B cell (primary cell): ENCODE results near the gene GANC. TPM values are rescaled to one million over a fixed set of nuclear protein-coding genes. Genes with fewer than 3 reads are reported as not detected.

Experiments
- ATAC-seq: fragments of 200-7000 bp; cut with Tn5 transposase; one replicate; pipeline ENCODE4 v1.10.0; 2021; ENCODE audit warnings: low read depth, mild to moderate bottlenecking, moderate number of reproducible peaks, moderate library complexity
- CTCF ChIA-PET: fragments of 350-600 bp; sonication (Branson Sonifier 250); formaldehyde crosslinking; loops from one replicate; lab custom pipeline; 2021; ENCODE audit warnings: antibody characterized with exemption, inconsistent platforms; lab: Charles Lee
- POLR2A ChIA-PET: fragments of 350-600 bp; sonication (Branson Sonifier 250); formaldehyde crosslinking; loops from one replicate; lab custom pipeline; 2021; ENCODE audit warnings: antibody characterized with exemption; lab: Charles Lee
- DNase-seq: peaks from one replicate; pipeline ENCODE4 v3.0.0; 2013
- H2AFZ ChIP-seq: 2 replicates; pipeline ENCODE4 v1.6.1; 2012; ENCODE audit warnings: mild to moderate bottlenecking, low read depth, low read length; ENCODE audit not compliant: insufficient read depth, poor library complexity, severe bottlenecking
- H3K27ac ChIP-seq, 2 donors: 1 replicate in 1 of 2; 2 replicates in 1 of 2; pipeline ENCODE4 v1.5.1; 2012 to 2013; ENCODE audit warnings: low read length in 2 of 2, mild to moderate bottlenecking in 2 of 2, moderate library complexity in 1 of 2
- H3K27me3 ChIP-seq, 4 experiments: fragments of 200-600 bp in 1 of 4; sonication (generic) in 1 of 4; replicated peaks in 1 of 4; 1 replicate in 2 of 4; 2 replicates in 2 of 4; pipeline versions ENCODE4 v1.6.1 to v1.7.0; 2013 to 2016; ENCODE audit warnings: low read length in 3 of 4, mild to moderate bottlenecking in 2 of 4, mixed read lengths in 1 of 4, moderate library complexity in 1 of 4; ENCODE audit not compliant: insufficient read depth in 4 of 4, control insufficient read depth in 3 of 4; ENCODE audit errors: control extremely low read depth in 1 of 4
- H3K36me3 ChIP-seq, 2 experiments: replicated peaks in 1 of 2; 1 replicate in 1 of 2; 2 replicates in 1 of 2; pipeline versions ENCODE4 v1.6.1 to v1.7.1; 2013; ENCODE audit warnings: low read length in 1 of 2; ENCODE audit not compliant: insufficient read depth in 2 of 2, control insufficient read depth in 1 of 2; ENCODE audit errors: control extremely low read depth in 1 of 2, extremely low read depth in 1 of 2
- H3K4me1 ChIP-seq, 2 donors: fragments of 200-600 bp in 1 of 2; sonication (generic) in 1 of 2; 1 replicate in 1 of 2; 2 replicates in 1 of 2; pipeline versions ENCODE4 v1.5.1 to v1.6.1; 2013 to 2017; ENCODE audit warnings: low read length in 2 of 2; ENCODE audit not compliant: control insufficient read depth in 2 of 2, insufficient read depth in 2 of 2
- H3K4me2 ChIP-seq: replicated peaks from 2 replicates; pipeline ENCODE3; 2012; ENCODE audit warnings: mild to moderate bottlenecking, low read depth, low read length; ENCODE audit not compliant: poor library complexity, severe bottlenecking
- H3K4me3 ChIP-seq, 5 experiments: fragments of 200-600 bp in 1 of 5; sonication (generic) in 1 of 5; 1 replicate in 3 of 5; 2 replicates in 2 of 5; pipeline versions ENCODE4 v1.5.1 to v1.7.0; 2011 to 2016; ENCODE audit warnings: low read length in 4 of 5, mild to moderate bottlenecking in 4 of 5, low read depth in 2 of 5, control low read depth in 1 of 5, moderate library complexity in 1 of 5; ENCODE audit not compliant: insufficient read depth in 1 of 5; ENCODE audit errors: control extremely low read depth in 1 of 5, extremely low read depth in 1 of 5
- H3K79me2 ChIP-seq: fragments of 200-600 bp; sonication (generic); one replicate; pipeline ENCODE4 v1.6.0; 2016; ENCODE audit warnings: low read length; ENCODE audit not compliant: control insufficient read depth, insufficient read depth
- H3K9ac ChIP-seq: fragments of 200-600 bp; sonication (generic); 2 replicates; pipeline ENCODE4 v1.6.1; 2017; ENCODE audit warnings: mild to moderate bottlenecking, low read length, moderate library complexity
- H3K9me3 ChIP-seq, 3 donors: one replicate each; pipeline versions ENCODE4 v1.6.1 to v1.7.1; 2013; ENCODE audit warnings: low read length in 2 of 3; ENCODE audit not compliant: control insufficient read depth in 2 of 3, insufficient read depth in 1 of 3; ENCODE audit errors: control extremely low read depth in 1 of 3
- H4K20me1 ChIP-seq: 2 replicates; pipeline ENCODE4 v1.6.0; 2012; ENCODE audit warnings: mild to moderate bottlenecking, low read length; ENCODE audit not compliant: insufficient read depth, control insufficient read depth, poor library complexity, severe bottlenecking
- H3K27ac Mint-ChIP-seq: one replicate; pipeline ENCODE4 v1.8.0; 2021; ENCODE audit warnings: mixed read lengths
- H3K27me3 Mint-ChIP-seq: one replicate; pipeline ENCODE4 v1.8.0; 2021; ENCODE audit warnings: mixed read lengths
- H3K4me1 Mint-ChIP-seq: one replicate; pipeline ENCODE4 v1.8.0; 2021; ENCODE audit warnings: mixed read lengths
- H3K4me3 Mint-ChIP-seq: one replicate; pipeline ENCODE4 v1.8.0; 2021; ENCODE audit warnings: mixed read lengths
- H3K9me3 Mint-ChIP-seq: one replicate; pipeline ENCODE4 v1.8.0; 2022; ENCODE audit warnings: mixed read lengths; ENCODE audit not compliant: insufficient read depth
- EZH2 ChIP-seq: IDR thresholded peaks from 2 replicates; pipeline ENCODE4 v1.6.1; 2012; ENCODE audit warnings: borderline replicate concordance, low read depth, mild to moderate bottlenecking, moderate library complexity, low read length; ENCODE audit not compliant: insufficient read depth, poor library complexity, severe bottlenecking
- WGBS: methylation state at CpG from one replicate; pipeline ENCODE4 v1.1.5; 2013; ENCODE audit warnings: missing lambda C conversion rate; ENCODE audit not compliant: insufficient coverage; 5-methylcytosine and 5-hydroxymethylcytosine counted together
- intact Hi-C: fragments of 100-400 bp; cut with micrococcal nuclease; formaldehyde crosslinking; loops from one replicate; pipeline ENCODE4 v1.10.0; 2022
- polyA plus RNA-seq: library from polyadenylated mRNA; depleted of rRNA; stranded (reverse); fragments of >200 nt; gene quantifications from 2 replicates; pipeline ENCODE4 v1.2.3, GENCODE V29; 2012
- total RNA-seq, 2 donors: library from RNA; stranded (reverse); fragments of 120-200 nt in 1 of 2; gene quantifications; 1 replicate in 1 of 2; 2 replicates in 1 of 2; pipeline versions ENCODE4 v1.2.3 to v1.2.4, GENCODE V29; 2013 to 2022
- TF ChIP-seq, protein P1 (sequence below): fragments of 200-600 bp; IDR thresholded peaks from one replicate; pipeline ENCODE4 v1.8.0; 2022; ENCODE audit warnings: antibody characterized with exemption, mild to moderate bottlenecking

Gene GANC
- total and polyA plus RNA-seq, 2 donors (not counting 1 experiment from before 2014, with no cell fraction given) = 43.5 to 122 TPM

DNA sequence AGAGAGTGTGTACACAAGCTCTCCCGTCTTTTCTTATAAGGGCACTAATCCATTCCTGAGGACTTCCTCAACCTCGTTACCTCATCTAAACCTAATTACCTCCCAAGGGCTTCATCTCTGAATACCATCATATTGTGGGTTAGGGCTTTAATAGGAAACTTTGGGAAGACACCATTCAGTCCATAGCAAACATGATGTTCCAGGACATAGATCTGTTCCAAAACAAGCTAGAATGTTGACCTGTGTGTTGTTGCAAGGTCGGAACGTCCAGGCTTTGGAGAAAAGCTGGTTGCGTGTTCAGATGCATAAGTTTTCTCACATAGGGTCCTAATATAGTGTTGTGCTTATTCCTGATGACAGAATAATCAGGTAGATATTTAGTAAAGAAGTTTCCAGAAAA is 9.9 kb downstream of the GANC start:
- TF ChIP-seq, protein P1, sequence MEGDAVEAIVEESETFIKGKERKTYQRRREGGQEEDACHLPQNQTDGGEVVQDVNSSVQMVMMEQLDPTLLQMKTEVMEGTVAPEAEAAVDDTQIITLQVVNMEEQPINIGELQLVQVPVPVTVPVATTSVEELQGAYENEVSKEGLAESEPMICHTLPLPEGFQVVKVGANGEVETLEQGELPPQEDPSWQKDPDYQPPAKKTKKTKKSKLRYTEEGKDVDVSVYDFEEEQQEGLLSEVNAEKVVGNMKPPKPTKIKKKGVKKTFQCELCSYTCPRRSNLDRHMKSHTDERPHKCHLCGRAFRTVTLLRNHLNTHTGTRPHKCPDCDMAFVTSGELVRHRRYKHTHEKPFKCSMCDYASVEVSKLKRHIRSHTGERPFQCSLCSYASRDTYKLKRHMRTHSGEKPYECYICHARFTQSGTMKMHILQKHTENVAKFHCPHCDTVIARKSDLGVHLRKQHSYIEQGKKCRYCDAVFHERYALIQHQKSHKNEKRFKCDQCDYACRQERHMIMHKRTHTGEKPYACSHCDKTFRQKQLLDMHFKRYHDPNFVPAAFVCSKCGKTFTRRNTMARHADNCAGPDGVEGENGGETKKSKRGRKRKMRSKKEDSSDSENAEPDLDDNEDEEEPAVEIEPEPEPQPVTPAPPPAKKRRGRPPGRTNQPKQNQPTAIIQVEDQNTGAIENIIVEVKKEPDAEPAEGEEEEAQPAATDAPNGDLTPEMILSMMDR = no peak
- no peak for TF ChIP-seq EZH2
- 67% methylated on average over 3 of the region's 5 CpGs for WGBS
- no peak for DNase-seq
- ChIA-PET CTCF (no interaction called here), POLR2A (no interaction called here)
- H3K4me1 ChIP-seq = no peaks in the 10 kb centered on the region
- no peak overlapping the region for H3K9ac ChIP-seq
- no peak overlapping the region for H2AFZ ChIP-seq
- H3K4me2 ChIP-seq = no peak overlapping the region
- Mint-ChIP-seq H3K4me3 (no peak overlapping the region), H3K9me3 (no peaks in the 10 kb centered on the region), H3K4me1 (peaks cover 2% of the 10 kb centered on the region), H3K27ac (no peak overlapping the region), H3K27me3 (no peaks in the 10 kb centered on the region)
- no peak overlapping the region for H3K4me3 ChIP-seq
- H3K79me2 ChIP-seq = peaks cover 7% of the 10 kb centered on the region
- H3K27me3 ChIP-seq = no peaks in the 10 kb centered on the region
- intact Hi-C loops = no loop called here
- H3K27ac ChIP-seq = no peak overlapping the region
- H4K20me1 ChIP-seq = no peaks in the 10 kb centered on the region
- ATAC-seq = no peak
- H3K9me3 ChIP-seq = no peaks in the 10 kb centered on the region
- H3K36me3 ChIP-seq = peaks cover 0 to 76% of the 10 kb centered on the region in 2 experiments

- no peaks in the 10 kb centered on the region for H4K20me1 ChIP-seq
- H2AFZ ChIP-seq = no peak overlapping the region
- H3K79me2 ChIP-seq = no peaks in the 10 kb centered on the region
- intact Hi-C loops = no loop called here
- H3K9me3 Mint-ChIP-seq = no peaks in the 10 kb centered on the region
- no peak overlapping the region for H3K27ac Mint-ChIP-seq
- H3K9ac ChIP-seq = no peak overlapping the region
- DNase-seq = no peak
- no peak overlapping the region for H3K4me3 Mint-ChIP-seq
- POLR2A ChIA-PET = no interaction called here
- ATAC-seq = no peak
- H3K4me2 ChIP-seq = no peak overlapping the region
- TF ChIP-seq, protein P1 = no peak
- TF ChIP-seq EZH2 = no peak
- CTCF ChIA-PET = no interaction called here
- peaks cover 2% of the 10 kb centered on the region for H3K4me1 Mint-ChIP-seq
- H3K27me3 Mint-ChIP-seq = no peaks in the 10 kb centered on the region
- no peaks in the 10 kb centered on the region for H3K9me3 ChIP-seq
- H3K4me3 ChIP-seq = no peak overlapping the region
- H3K27me3 ChIP-seq = no peaks in the 10 kb centered on the region
- no peaks in the 10 kb centered on the region for H3K4me1 ChIP-seq
- H3K27ac ChIP-seq = no peak overlapping the region
- H3K36me3 ChIP-seq = peaks cover 0 to 76% of the 10 kb centered on the region in 2 experiments
- 100% methylated on average over 2 of the region's 3 CpGs for WGBS
These were observed 10.7 kb downstream of the GANC start for GRCh38 chr15:42283671-42284070.
